Fibroblast of lung (primary cell): ENCODE results near the gene ARFIP2. TPM values are rescaled to one million over a fixed set of nuclear protein-coding genes. Genes with fewer than 3 reads are reported as not detected.

Experiments used
- DNase-seq, 2 donors: peaks; one replicate each; pipeline versions ENCODE4 v3.0.0 to v3.0.0-alpha.2; 2010; ENCODE audit warnings: low read depth in 2 of 2
- H2AFZ ChIP-seq: 2 replicates; pipeline ENCODE4 v1.5.1; 2012; ENCODE audit warnings: low read length, control low read depth, inconsistent platforms
- H3K27ac ChIP-seq: 2 replicates; pipeline ENCODE4 v1.5.1; 2011; ENCODE audit warnings: low read length, control low read depth; ENCODE audit not compliant: insufficient read depth
- H3K27me3 ChIP-seq: 2 replicates; pipeline ENCODE4 v1.5.1; 2011; ENCODE audit warnings: mild to moderate bottlenecking, low read length; ENCODE audit not compliant: control insufficient read depth, insufficient read depth
- H3K36me3 ChIP-seq: 2 replicates; pipeline ENCODE4 v1.5.1; 2011; ENCODE audit warnings: low read length; ENCODE audit not compliant: control insufficient read depth, insufficient read depth
- H3K4me1 ChIP-seq: 2 replicates; pipeline ENCODE4 v1.5.1; 2011; ENCODE audit warnings: low read length; ENCODE audit not compliant: control insufficient read depth, insufficient read depth; ENCODE audit errors: extremely low read depth
- H3K4me2 ChIP-seq: 2 replicates; pipeline ENCODE4 v1.5.1; 2011; ENCODE audit warnings: low read length, control low read depth; ENCODE audit not compliant: insufficient read depth; ENCODE audit errors: extremely low read depth
- H3K4me3 ChIP-seq, 4 experiments: fragments of 200-600 bp in 1 of 4; sonication (generic) in 1 of 4; replicated peaks in 1 of 4; 2 replicates each; pipeline ENCODE4 v1.5.1; 2011 to 2016; ENCODE audit warnings: low read length in 4 of 4, low read depth in 3 of 4, mild to moderate bottlenecking in 3 of 4, control low read depth in 2 of 4, inconsistent platforms in 1 of 4, mixed read lengths in 1 of 4; ENCODE audit not compliant: insufficient read depth in 1 of 4; ENCODE audit errors: control extremely low read depth in 1 of 4
- H3K79me2 ChIP-seq: 2 replicates; pipeline ENCODE4 v1.5.1; 2012; ENCODE audit warnings: mild to moderate bottlenecking, low read length, inconsistent platforms; ENCODE audit not compliant: control insufficient read depth, insufficient read depth
- H3K9ac ChIP-seq: 2 replicates; pipeline ENCODE4 v1.5.1; 2011; ENCODE audit warnings: mild to moderate bottlenecking, low read length, control low read depth; ENCODE audit not compliant: insufficient read depth
- H3K9me3 ChIP-seq: 2 replicates; pipeline ENCODE4 v1.5.1; 2012; ENCODE audit warnings: low read depth, low read length; ENCODE audit not compliant: control insufficient read depth, insufficient read depth
- H4K20me1 ChIP-seq: 2 replicates; pipeline ENCODE4 v1.5.1; 2011; ENCODE audit warnings: low read length; ENCODE audit not compliant: control insufficient read depth, insufficient read depth; ENCODE audit errors: extremely low read depth
- CTCF ChIP-seq, 2 donors: IDR thresholded peaks in 1 of 2; conservative IDR thresholded peaks in 1 of 2; 1 replicate in 1 of 2; 2 replicates in 1 of 2; pipeline ENCODE4 v1.5.1; 2011 to 2012; ENCODE audit warnings: low read length in 2 of 2, control low read depth in 1 of 2, inconsistent platforms in 1 of 2, low read depth in 1 of 2, mild to moderate bottlenecking in 1 of 2
- EZH2 ChIP-seq: IDR thresholded peaks from 2 replicates; pipeline ENCODE4 v1.5.1; 2012; ENCODE audit warnings: low read length, control low read depth, mild to moderate bottlenecking; ENCODE audit errors: missing control alignments
- polyA plus RNA-seq, 2 donors: library from polyadenylated mRNA; depleted of rRNA in 1 of 2; stranded (reverse) in 1 of 2; unstranded in 1 of 2; fragments of >200 nt; gene quantifications; 2 replicates each; pipeline ENCODE4 v1.2.1, GENCODE V29; 2011 to 2012; ENCODE audit warnings: missing spikeins in 1 of 2
- total RNA-seq: library from RNA; depleted of rRNA; stranded (reverse); fragments of >200 nt; gene quantifications from 2 replicates; pipeline ENCODE4 v1.2.1, GENCODE V29; 2014

Gene ARFIP2
- total and polyA plus RNA-seq, 2 donors (not counting 1 experiment from before 2014, with no cell fraction given), result 47.6 to 75.5 TPM

- H3K4me3 ChIP-seq, result no peak overlapping the region
- H3K79me2 ChIP-seq, result no peaks in the 10 kb centered on the region
- no peak overlapping the region for H3K27ac ChIP-seq
- H3K27me3 ChIP-seq, result no peaks in the 10 kb centered on the region
- no peak overlapping the region for H3K9ac ChIP-seq
- peaks cover 23% of the 10 kb centered on the region for H3K36me3 ChIP-seq
- no peaks in the 10 kb centered on the region for H3K4me1 ChIP-seq
- no peaks in the 10 kb centered on the region for H3K9me3 ChIP-seq
- TF ChIP-seq EZH2 (no peak), CTCF (conservative IDR thresholded peaks at IDR 0.05 in 1 of 2, IDR thresholded peaks at IDR 0.05 in 1 of 2; ENCODE audit: low read depth in 1 of 2, low read length in 2 of 2) (no peak)
- DNase-seq, result no peak
- no peak overlapping the region for H2AFZ ChIP-seq
- H4K20me1 ChIP-seq, result no peaks in the 10 kb centered on the region
- no peak overlapping the region for H3K4me2 ChIP-seq
These were observed 26.1 kb downstream of the ARFIP2 start for GRCh38 chr11:6455070-6455469.

- no peaks in the 10 kb centered on the region for H3K27me3 ChIP-seq
- no peak overlapping the region for H3K4me3 ChIP-seq
- TF ChIP-seq EZH2 (no peak), CTCF (conservative IDR thresholded peaks at IDR 0.05 in 1 of 2, IDR thresholded peaks at IDR 0.05 in 1 of 2; ENCODE audit: low read depth in 1 of 2, low read length in 2 of 2) (no peak)
- H3K9ac ChIP-seq, result no peak overlapping the region
- H3K4me2 ChIP-seq, result no peak overlapping the region
- H3K79me2 ChIP-seq, result no peaks in the 10 kb centered on the region
- H3K9me3 ChIP-seq, result no peaks in the 10 kb centered on the region
- peaks cover 26% of the 10 kb centered on the region for H3K36me3 ChIP-seq
- no peak for DNase-seq
- no peak overlapping the region for H3K27ac ChIP-seq
- no peak overlapping the region for H2AFZ ChIP-seq
- no peaks in the 10 kb centered on the region for H3K4me1 ChIP-seq
- H4K20me1 ChIP-seq, result no peaks in the 10 kb centered on the region
These were observed 28.0 kb downstream of the ARFIP2 start for GRCh38 chr11:6453152-6453551.

- Histone ChIP-seq H3K9me3 (no peaks in the 10 kb centered on the region), H3K4me2 (no peak overlapping the region), H3K4me1 (no peaks in the 10 kb centered on the region), H4K20me1 (no peaks in the 10 kb centered on the region), H3K27me3 (no peaks in the 10 kb centered on the region), H2AFZ (no peak overlapping the region), H3K9ac (no peak overlapping the region), H3K79me2 (no peaks in the 10 kb centered on the region), H3K27ac (no peak overlapping the region), H3K4me3 (no peak overlapping the region), H3K36me3 (peaks cover 20% of the 10 kb centered on the region)
- DNase-seq, result peak in 1 of 2 donors; percentile 12
- TF ChIP-seq CTCF (conservative IDR thresholded peaks at IDR 0.05 in 1 of 2, IDR thresholded peaks at IDR 0.05 in 1 of 2; ENCODE audit: low read depth in 1 of 2, low read length in 2 of 2) (no peak), EZH2 (no peak)
These were observed 28.9 kb downstream of the ARFIP2 start for GRCh38 chr11:6452219-6452618.
